T47D (cell line): Measurements from ENCODE around the gene YPEL1.

Source experiments
- DNase-seq, 2 experiments: peaks; one replicate each; pipeline versions ENCODE4 v3.0.0 to v3.0.0-alpha.2; 2011 to 2012; ENCODE audit warnings: low read depth in 1 of 2, low spot score in 1 of 2
- JUND ChIP-seq: IDR thresholded peaks from 2 replicates; pipeline ENCODE4 v1.6.1; 2012; ENCODE audit warnings: low read depth
- in situ Hi-C: cut with HindIII; loops from 2 replicates; pipeline ENCODE4 v1.10.0; 2016; ENCODE audit warnings: low sequenced_read_pairs, low pct_unique_long_range_greater_than_20kb

YPEL1 gene

GRCh38 chr22:21674638-21675245 is 60.9 kb downstream of the YPEL1 start:
- in situ Hi-C loops, result no loop called here
- no peak for DNase-seq
- TF ChIP-seq JUND, result no peak

DNA sequence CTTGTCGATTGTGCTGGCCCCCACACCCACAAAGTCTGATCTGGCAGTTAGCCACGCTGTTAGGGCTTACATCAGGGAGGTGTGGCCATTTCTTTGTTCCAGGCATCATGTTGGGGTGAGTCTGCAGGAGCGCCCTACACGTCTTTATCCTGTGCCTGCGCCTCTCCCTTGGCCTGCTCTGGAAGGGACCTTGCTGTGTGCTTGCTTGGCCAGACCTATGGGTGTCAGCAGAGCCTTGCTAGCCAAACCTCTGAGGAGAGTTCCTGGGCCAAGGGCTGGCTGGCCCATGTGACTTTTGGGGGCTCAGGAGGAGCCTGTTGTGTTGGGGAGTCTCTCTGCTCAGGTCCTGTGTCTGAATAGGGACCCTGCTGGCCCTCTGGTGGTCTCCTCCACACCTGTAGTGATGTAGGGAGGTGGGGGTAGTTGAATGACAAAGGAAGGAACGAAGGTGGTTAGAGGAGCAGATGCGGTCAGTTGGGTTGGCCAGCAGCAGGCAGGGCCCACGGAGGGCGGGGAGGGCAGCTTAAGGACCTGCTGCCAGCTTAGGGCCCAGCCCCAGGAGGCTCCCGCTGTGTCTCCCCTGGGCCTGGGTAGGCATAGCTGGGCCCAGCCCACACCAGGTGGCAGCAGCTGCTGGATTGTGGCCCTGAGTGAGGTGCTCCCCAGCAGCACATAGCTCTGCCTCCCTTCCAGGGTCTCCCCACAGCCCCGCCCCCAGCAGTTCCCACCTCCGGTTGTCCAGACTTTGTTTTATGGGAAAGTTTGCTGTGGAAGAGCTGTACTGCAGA is 61.9 kb downstream of the YPEL1 start:
- no peak for TF ChIP-seq JUND
- in situ Hi-C loops, result no loop called here
- DNase-seq, result no peak

DNA sequence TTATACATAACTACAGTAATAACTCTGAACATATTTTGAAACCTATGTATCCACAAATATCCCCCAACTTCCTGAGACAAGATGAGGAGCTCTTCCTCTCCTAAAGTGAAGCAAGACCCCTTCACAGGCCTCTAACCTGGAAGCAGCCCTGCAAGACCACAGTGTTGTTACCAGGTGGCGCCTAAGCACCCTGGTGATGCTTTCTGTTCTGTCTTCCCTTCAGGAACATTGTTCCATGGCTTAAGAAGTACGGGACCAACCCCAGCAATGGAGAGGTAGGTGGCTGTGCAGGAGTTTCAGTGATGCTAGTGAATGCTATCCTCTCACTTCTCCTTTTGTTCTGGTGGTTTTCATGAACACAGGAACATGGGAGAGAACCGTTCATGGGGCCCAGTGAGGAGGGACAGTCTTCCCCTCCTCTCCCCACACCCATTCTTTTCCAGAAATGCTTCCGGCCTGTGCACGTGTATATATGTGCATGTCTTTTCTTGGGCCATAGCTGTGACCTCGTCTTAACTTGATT is 63.4 kb downstream of the YPEL1 start:
- TF ChIP-seq JUND, result no peak
- DNase-seq, result no peak
- in situ Hi-C loops, result no loop called here

- no peak for TF ChIP-seq JUND
- in situ Hi-C loops, result no loop called here
- peak in 1 of 2 experiments; percentile 79 for DNase-seq
Observed at GRCh38 chr22:21669026-21669425, 66.6 kb downstream of the YPEL1 start.

- in situ Hi-C loops, result no loop called here
- no peak for DNase-seq
- no peak for TF ChIP-seq JUND
Observed at GRCh38 chr22:21666786-21667185, 68.8 kb downstream of the YPEL1 start.

- DNase-seq, result no peak
- TF ChIP-seq JUND, result no peak
- in situ Hi-C loops, result no loop called here
Observed at GRCh38 chr22:21665047-21665851, 70.3 kb downstream of the YPEL1 start.

GRCh38 chr22:21663738-21664137 is 71.9 kb downstream of the YPEL1 start:
- in situ Hi-C loops, result no loop called here
- DNase-seq, result no peak
- TF ChIP-seq JUND, result no peak

DNA sequence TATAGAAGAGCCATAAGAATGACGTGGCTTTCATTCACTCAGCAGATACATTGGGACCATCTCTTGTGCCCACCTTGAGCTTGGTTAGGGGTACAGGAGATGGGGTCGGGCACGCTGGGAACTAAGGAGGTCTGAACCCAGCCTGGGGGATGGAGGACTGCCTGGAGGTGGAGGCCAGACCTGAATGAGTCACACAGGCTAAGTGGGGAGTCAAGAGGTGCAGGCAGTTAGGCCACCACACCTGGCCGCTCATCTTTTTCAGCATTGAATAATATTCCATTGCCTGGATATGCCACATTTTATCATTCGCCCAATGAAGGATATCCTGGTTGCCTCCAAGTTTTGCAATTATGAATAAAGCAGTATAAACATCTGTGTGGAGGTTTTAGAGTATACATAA is 73.6 kb downstream of the YPEL1 start:
- no peak for DNase-seq
- TF ChIP-seq JUND, result no peak
- in situ Hi-C loops, result no loop called here

- in situ Hi-C loops, result no loop called here
- no peak for DNase-seq
- TF ChIP-seq JUND, result no peak
Observed at GRCh38 chr22:21660904-21661303, 74.7 kb downstream of the YPEL1 start.

DNA sequence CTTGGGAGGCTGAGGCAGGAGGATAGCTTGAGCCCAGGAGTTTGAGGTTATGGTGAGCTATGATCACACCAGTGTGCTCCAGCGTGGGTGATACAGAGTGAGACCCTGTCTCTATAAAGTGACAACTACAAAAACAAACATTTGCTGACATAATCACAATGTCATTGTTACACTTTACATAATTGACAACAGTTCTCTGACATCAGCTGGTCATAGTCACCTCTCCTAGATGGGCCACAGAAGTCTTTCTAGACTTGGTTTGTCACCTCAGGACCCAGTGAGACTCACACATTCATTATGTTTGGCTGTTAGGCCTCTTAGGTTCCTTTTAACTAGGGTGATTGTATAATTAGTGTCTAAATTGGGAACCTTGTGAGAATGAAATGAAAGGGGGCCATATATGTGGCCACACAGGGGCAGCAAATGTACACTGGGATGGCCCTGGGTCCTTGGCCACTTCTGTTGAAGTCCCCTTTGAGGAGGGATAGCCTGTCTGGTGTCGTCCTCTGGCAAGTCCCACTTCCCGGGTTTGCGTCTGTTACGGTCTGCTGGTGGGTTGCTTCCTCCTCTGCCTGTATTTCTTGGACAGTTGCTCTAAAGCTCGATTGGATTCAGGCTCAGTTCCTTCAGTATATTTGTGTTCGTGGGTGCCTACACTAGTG is 75.6 kb downstream of the YPEL1 start:
- in situ Hi-C loops, result no loop called here

GRCh38 chr22:21657360-21658032 is 78.1 kb downstream of the YPEL1 start:
- TF ChIP-seq JUND, result no peak
- peak; percentile 89 to 92 for DNase-seq
- in situ Hi-C loops, result no loop called here

More for the DNA sequence above, 75.6 kb downstream of the YPEL1 start:
- no peak for TF ChIP-seq JUND
- no peak for DNase-seq

GRCh38 chr22:21657020-21657359 is 78.6 kb downstream of the YPEL1 start:
- in situ Hi-C loops, result no loop called here
- DNase-seq, result peak in 1 of 2 experiments; percentile 81
- TF ChIP-seq JUND, result no peak
